Uterus (tissue), 2 donors: Measurements from ENCODE around the gene PCIF1.

Experiments used
- POLR2A ChIP-seq, 2 donors: fragments of 450-650 bp; IDR thresholded peaks; one replicate each; pipeline ENCODE4 v1.6.1; 2016; ENCODE audit warnings: antibody characterized with exemption in 2 of 2, mild to moderate bottlenecking in 1 of 2, moderate library complexity in 1 of 2
- TF ChIP-seq, protein P1 (sequence below), 4 experiments: fragments of 200-600 bp in 2 of 4; fragments of 450-650 bp in 2 of 4; sonication (generic) in 2 of 4; IDR thresholded peaks; one replicate each; pipeline ENCODE4 v1.5.1; 2016 to 2019; ENCODE audit warnings: antibody characterized with exemption in 4 of 4, mild to moderate bottlenecking in 2 of 4, moderate library complexity in 1 of 4

DNA sequence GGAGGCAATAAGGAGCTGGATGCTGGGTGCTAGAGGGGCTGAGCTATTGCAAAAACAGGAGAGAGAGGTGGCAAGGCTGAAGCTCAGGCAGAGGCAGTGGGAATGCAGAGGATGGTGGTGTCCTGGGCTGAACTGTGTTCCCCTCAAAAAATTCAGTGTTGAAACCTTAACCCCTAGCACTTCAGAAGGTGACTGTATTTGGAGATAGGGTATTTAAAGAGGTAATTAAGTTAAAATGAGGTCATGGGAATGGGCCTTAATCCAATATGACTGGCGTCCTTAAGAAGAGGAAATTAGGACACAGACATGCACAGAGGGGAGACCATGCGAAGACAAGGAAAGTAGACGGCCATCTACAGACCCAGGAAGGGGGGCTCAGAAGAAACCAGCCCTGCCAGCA is 62.7 kb downstream of the PCIF1 start:
- no peak for TF ChIP-seq POLR2A (IDR thresholded peaks at IDR 0.05)
- TF ChIP-seq, protein P1, sequence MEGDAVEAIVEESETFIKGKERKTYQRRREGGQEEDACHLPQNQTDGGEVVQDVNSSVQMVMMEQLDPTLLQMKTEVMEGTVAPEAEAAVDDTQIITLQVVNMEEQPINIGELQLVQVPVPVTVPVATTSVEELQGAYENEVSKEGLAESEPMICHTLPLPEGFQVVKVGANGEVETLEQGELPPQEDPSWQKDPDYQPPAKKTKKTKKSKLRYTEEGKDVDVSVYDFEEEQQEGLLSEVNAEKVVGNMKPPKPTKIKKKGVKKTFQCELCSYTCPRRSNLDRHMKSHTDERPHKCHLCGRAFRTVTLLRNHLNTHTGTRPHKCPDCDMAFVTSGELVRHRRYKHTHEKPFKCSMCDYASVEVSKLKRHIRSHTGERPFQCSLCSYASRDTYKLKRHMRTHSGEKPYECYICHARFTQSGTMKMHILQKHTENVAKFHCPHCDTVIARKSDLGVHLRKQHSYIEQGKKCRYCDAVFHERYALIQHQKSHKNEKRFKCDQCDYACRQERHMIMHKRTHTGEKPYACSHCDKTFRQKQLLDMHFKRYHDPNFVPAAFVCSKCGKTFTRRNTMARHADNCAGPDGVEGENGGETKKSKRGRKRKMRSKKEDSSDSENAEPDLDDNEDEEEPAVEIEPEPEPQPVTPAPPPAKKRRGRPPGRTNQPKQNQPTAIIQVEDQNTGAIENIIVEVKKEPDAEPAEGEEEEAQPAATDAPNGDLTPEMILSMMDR (IDR thresholded peaks at IDR 0.05) = no peak
